Glomerular endothelial cell (primary cell): ENCODE results near the gene AHDC1. TPM values are rescaled to one million over a fixed set of nuclear protein-coding genes. Genes with fewer than 3 reads are reported as not detected.
A peak's percentile ranks its signal among the peaks of the same experiment; 100 is the strongest.

Source experiments
- DNase-seq: peaks from one replicate; pipeline ENCODE4 v3.0.0-alpha.2; 2011; ENCODE audit warnings: low read depth, low spot score; ENCODE audit errors: extremely low read depth
- total RNA-seq: library from RNA; depleted of rRNA; stranded (reverse); fragments of >200 nt; gene quantifications from 2 replicates; pipeline ENCODE4 v1.2.3, GENCODE V29; 2015

AHDC1 gene
- total RNA-seq, 1 donor from 2014 or later = 44.1 TPM

- DNase-seq = no peak
Measured at GRCh38 chr1:27492796-27493195, 111.1 kb downstream of the AHDC1 start.

GRCh38 chr1:27491748-27492700 lies 111.9 kb downstream of the AHDC1 start:
- no peak for DNase-seq

- DNase-seq = peak; percentile 94
Measured at GRCh38 chr1:27489973-27490741, 113.8 kb downstream of the AHDC1 start, which contains the start of gene WASF2. Gene WASF2, minus strand, starts transcription at chr1:27490167. Its CDS starts 61,277 bp downstream, at chr1:27428890.

GRCh38 chr1:27489501-27489972 lies 114.4 kb downstream of the AHDC1 start:
- DNase-seq = no peak

- no peak for DNase-seq
Measured at GRCh38 chr1:27487966-27488884, 115.7 kb downstream of the AHDC1 start.

GRCh38 chr1:27485363-27485762 lies 118.6 kb downstream of the AHDC1 start:
- DNase-seq = no peak

Other genes starting within 250 kb of the AHDC1 start
- 13.6 and 17.9 TPM in 2 replicates for gene MAP3K6, start 237.2 kb downstream of the AHDC1 start, total RNA-seq
- not detected in 2 replicates for gene FCN3, start 229.3 kb downstream of the AHDC1 start, total RNA-seq
- gene CD164L2, start 220.8 kb downstream of the AHDC1 start, total RNA-seq = not detected in 2 replicates
- gene GPR3, start 211.5 kb downstream of the AHDC1 start, total RNA-seq = 0.44 and 1.5 TPM in 2 replicates
- gene WASF2, start 114.0 kb downstream of the AHDC1 start, total RNA-seq = 81.5 and 111 TPM in 2 replicates
- not detected in 2 replicates for gene FGR, start 31.0 kb upstream of the AHDC1 start, total RNA-seq
- 32.6 and 277 TPM in 2 replicates for gene IFI6, start 68.0 kb upstream of the AHDC1 start, total RNA-seq
- gene FAM76A, start 121.8 kb upstream of the AHDC1 start, total RNA-seq = 6.5 and 6.8 TPM in 2 replicates
- 134 and 140 TPM in 2 replicates for gene STX12, start 169.1 kb upstream of the AHDC1 start, total RNA-seq
- gene PPP1R8, start 226.6 kb upstream of the AHDC1 start, total RNA-seq = 32.7 and 40.7 TPM in 2 replicates